ENCODE measurements around the gene TUBGCP5. TPM values are rescaled to one million over a fixed set of nuclear protein-coding genes. Genes with fewer than 3 reads are reported as not detected.

Gene TUBGCP5
- total RNA-seq, 2 experiments from 2014 or later, result 16.2 to 16.4 TPM

GRCh38 chr15:22959321-22960101 lies 79.9 kb downstream of the TUBGCP5 start:
- no peak for ATAC-seq
- no peak overlapping the region for H3K27ac Mint-ChIP-seq
- H3K9me3 Mint-ChIP-seq (ENCODE audit: low read depth), result no peaks in the 10 kb centered on the region
- ChIA-PET POLR2A (no interaction called here), CTCF (interaction anchor here (0.6 kb wide), 1 partner anchor 21 kb away, joined by 3 read pairs; the partner anchor contains the start of gene CYFIP1)
- no peak overlapping the region for H3K4me3 Mint-ChIP-seq
- DNase-seq, result no peak
- H3K4me1 Mint-ChIP-seq, result no peaks in the 10 kb centered on the region
- H3K27me3 Mint-ChIP-seq, result no peaks in the 10 kb centered on the region
- intact Hi-C loops (cut with DNase I, micrococcal nuclease), result no loop called here
- H3K36me3 Mint-ChIP-seq (ENCODE audit: low read depth), result no peaks in the 10 kb centered on the region

- ATAC-seq, result no peak
- H3K36me3 Mint-ChIP-seq (ENCODE audit: low read depth), result no peaks in the 10 kb centered on the region
- intact Hi-C loops (cut with DNase I, micrococcal nuclease), result no loop called here
Observed at GRCh38 chr15:22958487-22959280, 80.7 kb downstream of the TUBGCP5 start.

GRCh38 chr15:22956978-22957260 lies 82.5 kb downstream of the TUBGCP5 start:
- CTCF ChIA-PET, result no interaction called here
- Mint-ChIP-seq H3K27me3 (no peaks in the 10 kb centered on the region), H3K36me3 (ENCODE audit: low read depth) (no peaks in the 10 kb centered on the region), H3K4me3 (no peak overlapping the region), H3K4me1 (no peaks in the 10 kb centered on the region), H3K27ac (no peak overlapping the region), H3K9me3 (ENCODE audit: low read depth) (no peaks in the 10 kb centered on the region)
- DNase-seq (no peak), ATAC-seq (no peak)
- POLR2A ChIA-PET, result no interaction called here
- intact Hi-C loops (cut with DNase I, micrococcal nuclease), result no loop called here

More at GRCh38 chr15:22958487-22959280, 80.7 kb downstream of the TUBGCP5 start:
- POLR2A ChIA-PET, result no interaction called here
- Mint-ChIP-seq H3K4me1 (no peaks in the 10 kb centered on the region), H3K4me3 (no peak overlapping the region), H3K27me3 (no peaks in the 10 kb centered on the region), H3K27ac (no peak overlapping the region), H3K9me3 (ENCODE audit: low read depth) (no peaks in the 10 kb centered on the region)
- CTCF ChIA-PET, result interaction anchor here (0.6 kb wide), 1 partner anchor 10 kb away, joined by 3 read pairs; no protein-coding TSS in a partner anchor
- no peak for DNase-seq

- DNase-seq, result no peak
- ChIA-PET CTCF (no interaction called here), POLR2A (no interaction called here)
- no peak overlapping the region for H3K4me3 Mint-ChIP-seq
- H3K27me3 Mint-ChIP-seq, result no peaks in the 10 kb centered on the region
- no peak overlapping the region for H3K27ac Mint-ChIP-seq
- no peaks in the 10 kb centered on the region for H3K36me3 Mint-ChIP-seq (ENCODE audit: low read depth)
- no peaks in the 10 kb centered on the region for H3K4me1 Mint-ChIP-seq
- no peaks in the 10 kb centered on the region for H3K9me3 Mint-ChIP-seq (ENCODE audit: low read depth)
- no peak for ATAC-seq
- intact Hi-C loops (cut with DNase I, micrococcal nuclease), result no loop called here
Observed at GRCh38 chr15:22956257-22956977, 83.0 kb downstream of the TUBGCP5 start.

GRCh38 chr15:22955544-22956119 lies 83.7 kb downstream of the TUBGCP5 start:
- no peaks in the 10 kb centered on the region for H3K4me1 Mint-ChIP-seq
- ATAC-seq (no peak), DNase-seq (no peak)
- ChIA-PET CTCF (no interaction called here), POLR2A (no interaction called here)
- no peaks in the 10 kb centered on the region for H3K36me3 Mint-ChIP-seq (ENCODE audit: low read depth)
- intact Hi-C loops (cut with DNase I, micrococcal nuclease), result no loop called here
- H3K4me3 Mint-ChIP-seq, result no peak overlapping the region
- H3K27me3 Mint-ChIP-seq, result no peaks in the 10 kb centered on the region
- no peak overlapping the region for H3K27ac Mint-ChIP-seq
- H3K9me3 Mint-ChIP-seq (ENCODE audit: low read depth), result no peaks in the 10 kb centered on the region

GRCh38 chr15:22954798-22955543 lies 84.4 kb downstream of the TUBGCP5 start:
- ChIA-PET CTCF (no interaction called here), POLR2A (no interaction called here)
- DNase-seq, result no peak
- H3K27ac Mint-ChIP-seq, result no peak overlapping the region
- no peaks in the 10 kb centered on the region for H3K27me3 Mint-ChIP-seq
- no peaks in the 10 kb centered on the region for H3K9me3 Mint-ChIP-seq (ENCODE audit: low read depth)
- intact Hi-C loops (cut with DNase I, micrococcal nuclease), result loop anchor here in 1 of 2 experiments (5.0 kb wide), 1 partner anchor 47 kb away; no protein-coding TSS in a partner anchor
- no peak for ATAC-seq
- no peaks in the 10 kb centered on the region for H3K4me1 Mint-ChIP-seq
- no peak overlapping the region for H3K4me3 Mint-ChIP-seq
- no peaks in the 10 kb centered on the region for H3K36me3 Mint-ChIP-seq (ENCODE audit: low read depth)

- peaks cover under 1% of the 10 kb centered on the region for H3K4me1 Mint-ChIP-seq
- H3K36me3 Mint-ChIP-seq (ENCODE audit: low read depth), result no peaks in the 10 kb centered on the region
- DNase-seq (no peak), ATAC-seq (no peak)
- no peak overlapping the region for H3K27ac Mint-ChIP-seq
- no peaks in the 10 kb centered on the region for H3K9me3 Mint-ChIP-seq (ENCODE audit: low read depth)
- ChIA-PET POLR2A (no interaction called here), CTCF (no interaction called here)
- H3K27me3 Mint-ChIP-seq, result no peaks in the 10 kb centered on the region
- intact Hi-C loops (cut with DNase I, micrococcal nuclease), result loop anchor here in 1 of 2 experiments (5.0 kb wide), 1 partner anchor 48 kb away; no protein-coding TSS in a partner anchor
- no peak overlapping the region for H3K4me3 Mint-ChIP-seq
Observed at GRCh38 chr15:22954326-22954725, 85.0 kb downstream of the TUBGCP5 start.

- peaks cover 12% of the 10 kb centered on the region for H3K4me1 Mint-ChIP-seq
- ChIA-PET CTCF (no interaction called here), POLR2A (no interaction called here)
- H3K36me3 Mint-ChIP-seq (ENCODE audit: low read depth), result no peaks in the 10 kb centered on the region
- no peaks in the 10 kb centered on the region for H3K9me3 Mint-ChIP-seq (ENCODE audit: low read depth)
- DNase-seq (no peak), ATAC-seq (no peak)
- H3K27me3 Mint-ChIP-seq, result peaks cover 12% of the 10 kb centered on the region
- H3K4me3 Mint-ChIP-seq, result no peak overlapping the region
- H3K27ac Mint-ChIP-seq, result no peak overlapping the region
- intact Hi-C loops (cut with DNase I, micrococcal nuclease), result loop anchor here in 1 of 2 experiments (5.0 kb wide), 1 partner anchor 49 kb away; no protein-coding TSS in a partner anchor
Observed at GRCh38 chr15:22952796-22953579, 86.4 kb downstream of the TUBGCP5 start.

GRCh38 chr15:22951381-22952280 lies 87.7 kb downstream of the TUBGCP5 start:
- no peak overlapping the region for H3K4me3 Mint-ChIP-seq
- ChIA-PET POLR2A (no interaction called here), CTCF (no interaction called here)
- no peak overlapping the region for H3K27ac Mint-ChIP-seq
- no peaks in the 10 kb centered on the region for H3K9me3 Mint-ChIP-seq (ENCODE audit: low read depth)
- intact Hi-C loops (cut with DNase I, micrococcal nuclease), result loop anchor here in 1 of 2 experiments (5.0 kb wide), 1 partner anchor 51 kb away; no protein-coding TSS in a partner anchor
- H3K27me3 Mint-ChIP-seq, result peaks cover 14% of the 10 kb centered on the region
- H3K36me3 Mint-ChIP-seq (ENCODE audit: low read depth), result no peaks in the 10 kb centered on the region
- DNase-seq, result no peak
- peaks cover 12% of the 10 kb centered on the region for H3K4me1 Mint-ChIP-seq
- ATAC-seq, result no peak

GRCh38 chr15:22951031-22951380 lies 88.4 kb downstream of the TUBGCP5 start:
- ChIA-PET CTCF (no interaction called here), POLR2A (no interaction called here)
- intact Hi-C loops (cut with DNase I, micrococcal nuclease), result loop anchor here in 1 of 2 experiments (5.0 kb wide), 1 partner anchor 51 kb away; no protein-coding TSS in a partner anchor
- ATAC-seq (no peak), DNase-seq (no peak)
- Mint-ChIP-seq H3K27ac (no peak overlapping the region), H3K9me3 (ENCODE audit: low read depth) (no peaks in the 10 kb centered on the region), H3K27me3 (peaks cover 14% of the 10 kb centered on the region), H3K4me3 (no peak overlapping the region), H3K4me1 (peaks cover 12% of the 10 kb centered on the region), H3K36me3 (ENCODE audit: low read depth) (no peaks in the 10 kb centered on the region)
